IPS DF 6.9 (cell line): ENCODE measurements around the gene WIPF3.

Experiments used
- DNase-seq: peaks from one replicate; pipeline ENCODE4 v3.0.0-alpha.2; 2013; ENCODE audit warnings: low read depth, low spot score
- H3K27ac ChIP-seq: one replicate; pipeline ENCODE4 v1.5.1; 2013; ENCODE audit warnings: low read length, control low read depth
- H3K27me3 ChIP-seq: 2 replicates; pipeline ENCODE4 v1.6.1; 2013; ENCODE audit warnings: mild to moderate bottlenecking, low read length; ENCODE audit not compliant: control insufficient read depth, insufficient read depth
- H3K36me3 ChIP-seq: 2 replicates; pipeline ENCODE4 v1.6.1; 2013; ENCODE audit warnings: low read length; ENCODE audit not compliant: control insufficient read depth, insufficient read depth
- H3K4me1 ChIP-seq: 2 replicates; pipeline ENCODE4 v1.6.1; 2013; ENCODE audit warnings: low read length; ENCODE audit not compliant: control insufficient read depth, insufficient read depth
- H3K4me3 ChIP-seq: 2 replicates; pipeline ENCODE4 v1.5.1; 2013; ENCODE audit warnings: mild to moderate bottlenecking, low read length
- H3K9me3 ChIP-seq: 2 replicates; pipeline ENCODE4 v1.6.1; 2013; ENCODE audit warnings: low read length, inconsistent platforms; ENCODE audit not compliant: control insufficient read depth, insufficient read depth
- WGBS: extraction: QIAGEN DNeasy Blood & Tissue Kit; methylation state at CpG from one replicate; pipeline ENCODE4 v1.1.7; 2013; ENCODE audit warnings: mixed read lengths, missing lambda C conversion rate; ENCODE audit not compliant: insufficient read length, insufficient coverage; 5-methylcytosine and 5-hydroxymethylcytosine counted together

The WIPF3 gene

GRCh38 chr7:29806208-29806994 lies at the start of gene WIPF3:
WIPF3 (plus strand) TSS chr7:29806508; CDS start chr7:29834725, 28,217 bp downstream.
- Histone ChIP-seq H3K4me1 (no peaks in the 10 kb centered on the region), H3K27ac (no peak within 1 kb of the TSS), H3K9me3 (no peaks in the 10 kb centered on the region), H3K27me3 (peaks cover 4% of the 10 kb centered on the region; the same call in 1 of the 2 replicates), H3K36me3 (no peaks in the 10 kb centered on the region), H3K4me3 (peak within 1 kb of the TSS; percentile 65; the same call in 1 of the 2 replicates)
- WGBS, result no CpG with 5 or more reads among the region's 99 CpGs
- no peak for DNase-seq

- H3K27ac ChIP-seq, result no peak overlapping the region
- H3K4me3 ChIP-seq, result no peak overlapping the region
- DNase-seq, result no peak
- no CpG with 5 or more reads among the region's 1 CpG for WGBS
- no peaks in the 10 kb centered on the region for H3K9me3 ChIP-seq
- no peaks in the 10 kb centered on the region for H3K36me3 ChIP-seq
- no peaks in the 10 kb centered on the region for H3K27me3 ChIP-seq
- H3K4me1 ChIP-seq, result no peaks in the 10 kb centered on the region
These were observed 43.0 kb upstream of the WIPF3 start for GRCh38 chr7:29763266-29763665.

- no peaks in the 10 kb centered on the region for H3K36me3 ChIP-seq
- no CpG with 5 or more reads among the region's 2 CpGs for WGBS
- no peaks in the 10 kb centered on the region for H3K9me3 ChIP-seq
- peak; percentile 25 for DNase-seq
- H3K27me3 ChIP-seq, result no peaks in the 10 kb centered on the region
- H3K4me3 ChIP-seq, result no peak overlapping the region
- no peaks in the 10 kb centered on the region for H3K4me1 ChIP-seq
- no peak overlapping the region for H3K27ac ChIP-seq
These were observed 42.1 kb upstream of the WIPF3 start for GRCh38 chr7:29764227-29764626.

GRCh38 chr7:29765490-29765889 lies 40.8 kb upstream of the WIPF3 start:
- Histone ChIP-seq H3K36me3 (no peaks in the 10 kb centered on the region), H3K27me3 (no peaks in the 10 kb centered on the region), H3K27ac (no peak overlapping the region), H3K4me1 (no peaks in the 10 kb centered on the region), H3K9me3 (no peaks in the 10 kb centered on the region), H3K4me3 (no peak overlapping the region)
- no peak for DNase-seq
- WGBS, result no CpG with 5 or more reads among the region's 5 CpGs

GRCh38 chr7:29770371-29770770 lies 35.9 kb upstream of the WIPF3 start:
- H3K27ac ChIP-seq, result no peak overlapping the region
- WGBS, result no CpG with 5 or more reads among the region's 6 CpGs
- H3K9me3 ChIP-seq, result no peaks in the 10 kb centered on the region
- no peak for DNase-seq
- H3K4me1 ChIP-seq, result no peaks in the 10 kb centered on the region
- no peaks in the 10 kb centered on the region for H3K36me3 ChIP-seq
- no peak overlapping the region for H3K4me3 ChIP-seq
- H3K27me3 ChIP-seq, result no peaks in the 10 kb centered on the region

GRCh38 chr7:29771081-29771816 lies 35.1 kb upstream of the WIPF3 start:
- Histone ChIP-seq H3K27ac (no peak overlapping the region), H3K36me3 (no peaks in the 10 kb centered on the region), H3K4me3 (no peak overlapping the region), H3K9me3 (no peaks in the 10 kb centered on the region), H3K27me3 (no peaks in the 10 kb centered on the region), H3K4me1 (no peaks in the 10 kb centered on the region)
- WGBS, result no CpG with 5 or more reads among the region's 4 CpGs
- no peak for DNase-seq

- Histone ChIP-seq H3K4me1 (no peaks in the 10 kb centered on the region), H3K27ac (no peak overlapping the region), H3K9me3 (no peaks in the 10 kb centered on the region), H3K4me3 (no peak overlapping the region), H3K36me3 (no peaks in the 10 kb centered on the region), H3K27me3 (no peaks in the 10 kb centered on the region)
- no CpG with 5 or more reads among the region's 2 CpGs for WGBS
- DNase-seq, result no peak
These were observed 27.3 kb upstream of the WIPF3 start for GRCh38 chr7:29779017-29779416.

- no peak overlapping the region for H3K27ac ChIP-seq
- H3K27me3 ChIP-seq, result no peaks in the 10 kb centered on the region
- no peak for DNase-seq
- no peaks in the 10 kb centered on the region for H3K4me1 ChIP-seq
- H3K9me3 ChIP-seq, result no peaks in the 10 kb centered on the region
- H3K36me3 ChIP-seq, result no peaks in the 10 kb centered on the region
- no peak overlapping the region for H3K4me3 ChIP-seq
- WGBS, result no CpG with 5 or more reads among the region's 2 CpGs
These were observed 26.0 kb upstream of the WIPF3 start for GRCh38 chr7:29780346-29780745.

- Histone ChIP-seq H3K4me3 (no peak overlapping the region), H3K27me3 (no peaks in the 10 kb centered on the region), H3K9me3 (no peaks in the 10 kb centered on the region), H3K27ac (no peak overlapping the region), H3K36me3 (no peaks in the 10 kb centered on the region), H3K4me1 (no peaks in the 10 kb centered on the region)
- DNase-seq, result no peak
- WGBS, result no CpG with 5 or more reads among the region's 2 CpGs
These were observed 22.6 kb upstream of the WIPF3 start for GRCh38 chr7:29783671-29784070.

GRCh38 chr7:29793507-29793906 lies 12.8 kb upstream of the WIPF3 start:
- Histone ChIP-seq H3K27me3 (no peaks in the 10 kb centered on the region), H3K4me3 (no peak overlapping the region), H3K36me3 (no peaks in the 10 kb centered on the region), H3K4me1 (no peaks in the 10 kb centered on the region), H3K27ac (no peak overlapping the region), H3K9me3 (no peaks in the 10 kb centered on the region)
- no peak for DNase-seq
- no CpG with 5 or more reads among the region's 2 CpGs for WGBS
